GM18868 (cell line): ENCODE data around the gene PHRF1.
"Not testable (repeated sequence)": the region's sequence is repeated elsewhere in the genome, so short reads cannot be mapped to it uniquely, and the experiment has no call there.

Experiments
- ATAC-seq: cut with Tn5 transposase; IDR thresholded peaks from one replicate; pipeline ENCODE4 v1.9.1; 2021; ENCODE audit warnings: mild to moderate bottlenecking, moderate library complexity; ENCODE audit not compliant: unreplicated experiment

PHRF1 gene

GRCh38 chr11:647672-648158 lies 71.4 kb downstream of the PHRF1 start:
- not testable (repeated sequence) for ATAC-seq

- no peak for ATAC-seq
These were observed 74.2 kb downstream of the PHRF1 start for GRCh38 chr11:650482-650881.

GRCh38 chr11:653136-653535 lies 76.9 kb downstream of the PHRF1 start:
- not testable (repeated sequence) for ATAC-seq

DNA sequence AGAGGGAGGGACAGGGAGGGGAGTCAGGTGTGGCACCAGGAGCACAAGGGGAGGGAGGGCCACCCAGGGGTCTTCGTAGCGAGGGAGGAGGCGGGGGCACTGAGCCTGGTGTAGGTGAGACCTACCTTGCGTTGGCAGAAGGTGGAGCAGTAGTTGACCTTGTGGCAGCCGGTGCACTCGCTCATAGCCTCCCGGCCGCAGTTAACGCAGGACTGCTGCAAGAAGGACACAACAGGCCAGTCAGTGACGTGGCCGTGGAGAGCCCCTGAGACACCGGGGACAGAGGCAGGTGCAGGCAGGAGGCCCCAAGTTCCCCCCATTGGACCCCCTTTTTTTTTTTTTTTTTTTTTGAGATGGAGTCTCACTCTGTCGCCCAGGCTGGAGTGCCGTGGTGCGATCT lies 77.6 kb downstream of the PHRF1 start:
- no peak for ATAC-seq

DNA sequence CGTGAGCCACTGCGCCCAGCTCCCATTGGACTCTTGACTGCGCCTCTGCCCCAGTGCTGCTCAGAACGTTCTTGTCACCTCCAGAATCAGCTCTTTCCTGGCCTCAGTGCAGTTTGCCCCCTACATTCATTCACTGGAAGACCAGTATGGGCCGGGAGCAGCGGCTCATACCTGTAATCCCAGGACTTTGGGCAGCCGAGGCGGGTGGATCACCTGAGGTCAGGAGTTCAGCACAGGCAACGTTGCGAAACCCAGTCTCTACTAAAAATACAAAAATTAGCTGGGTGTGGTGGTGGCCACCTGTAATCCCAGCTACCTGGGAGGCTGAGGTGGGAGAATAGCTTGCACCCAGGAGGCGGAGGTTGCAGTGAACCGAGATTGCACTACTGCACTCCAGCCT lies 78.2 kb downstream of the PHRF1 start:
- ATAC-seq = not testable (repeated sequence)

DNA sequence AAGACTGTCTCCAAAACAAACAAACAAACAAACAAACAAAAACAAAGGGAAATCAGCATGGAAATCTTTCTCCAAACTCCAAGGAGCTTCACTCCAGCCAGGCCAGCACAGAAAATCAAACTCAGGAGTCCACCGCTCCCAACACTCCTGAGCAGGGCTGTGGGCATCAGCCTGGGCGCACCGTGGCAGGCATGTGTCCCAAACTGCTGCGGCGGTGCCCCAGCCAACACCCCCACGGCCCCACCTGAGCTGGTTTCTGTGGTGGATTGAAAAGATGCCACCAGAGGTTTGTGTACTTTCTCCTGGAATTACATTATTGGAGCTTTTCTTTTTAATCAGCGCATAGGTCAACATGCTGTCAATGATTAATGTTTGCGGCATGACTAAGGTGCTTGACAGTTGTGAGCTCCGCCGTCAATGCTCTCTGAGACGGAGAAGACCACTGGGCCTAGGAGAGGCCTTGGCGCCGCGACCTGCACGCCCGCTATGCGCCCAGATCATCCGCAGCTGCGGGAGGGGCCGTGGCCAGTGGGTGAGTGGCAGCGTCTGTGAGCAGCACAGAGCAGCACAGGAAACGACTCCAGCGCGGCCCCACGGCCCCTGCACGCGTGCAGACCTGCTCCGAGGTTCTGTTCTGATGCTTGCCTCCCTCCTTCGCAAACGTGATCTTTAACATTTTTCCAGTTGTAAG lies 78.9 kb downstream of the PHRF1 start:
- no peak for ATAC-seq

GRCh38 chr11:656426-656825 lies 80.2 kb downstream of the PHRF1 start:
- no peak for ATAC-seq

DNA sequence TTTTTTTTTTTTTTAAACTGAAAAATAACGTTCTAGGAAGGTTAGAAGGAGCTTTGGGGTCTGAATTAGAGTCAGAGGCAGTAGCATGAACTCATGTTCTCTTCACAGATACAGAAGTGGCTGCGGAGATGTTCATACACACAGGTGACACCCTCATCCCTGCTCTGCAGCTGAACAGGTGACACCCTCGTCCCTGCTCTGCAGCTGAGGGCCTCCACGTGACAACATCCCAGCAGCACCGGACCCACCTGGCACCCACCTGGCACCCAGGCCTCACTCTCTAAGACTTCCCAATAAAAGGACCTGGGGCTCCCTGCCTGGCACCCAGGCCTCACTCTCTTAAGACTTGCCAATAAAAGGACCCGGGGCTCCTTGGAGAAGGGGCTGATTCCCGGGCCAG lies 80.6 kb downstream of the PHRF1 start:
- no peak for ATAC-seq

GRCh38 chr11:657691-658126 lies 81.4 kb downstream of the PHRF1 start:
- ATAC-seq = no peak

- ATAC-seq = no peak
These were observed 83.3 kb downstream of the PHRF1 start for GRCh38 chr11:659532-660085.

- ATAC-seq = no peak
These were observed 84.0 kb downstream of the PHRF1 start for GRCh38 chr11:660281-660680.

- no peak for ATAC-seq
These were observed 84.6 kb downstream of the PHRF1 start for GRCh38 chr11:660681-661444.
